Measurements from ENCODE around the gene APEH.

DNA sequence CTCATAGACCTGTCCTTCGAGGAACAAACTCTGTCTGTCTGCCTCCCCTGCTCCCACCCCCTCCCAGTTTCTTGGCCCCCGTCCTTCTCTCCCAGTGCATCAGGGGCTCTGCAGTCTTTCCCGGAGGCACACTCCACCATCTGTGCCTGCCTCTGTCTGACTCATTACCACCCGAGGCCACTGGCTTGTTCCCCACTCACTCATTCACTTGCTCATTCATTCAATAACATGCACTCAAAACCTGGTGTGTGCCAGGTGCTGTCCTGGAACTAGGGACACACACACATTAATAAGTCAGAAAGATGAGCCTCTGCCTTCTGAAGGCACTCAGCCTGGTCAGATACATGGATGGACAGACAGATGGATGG, 32.9 kb downstream of the APEH start:
- no peak for TF ChIP-seq MAFK (IDR thresholded peaks at IDR 0.05; ENCODE audit: partially characterized antibody)
- no peak for TF ChIP-seq POLR2A (IDR thresholded peaks at IDR 0.05; ENCODE audit: low read length)
- TF ChIP-seq CTCF (IDR thresholded peaks at IDR 0.05): no peak
- no peak for TF ChIP-seq RCOR1 (IDR thresholded peaks at IDR 0.05; ENCODE audit: low read depth, low read length)
- TF ChIP-seq NFE2L2 (conservative IDR thresholded peaks at IDR 0.05; ENCODE audit: low read length): no peak
- TF ChIP-seq, protein P1, sequence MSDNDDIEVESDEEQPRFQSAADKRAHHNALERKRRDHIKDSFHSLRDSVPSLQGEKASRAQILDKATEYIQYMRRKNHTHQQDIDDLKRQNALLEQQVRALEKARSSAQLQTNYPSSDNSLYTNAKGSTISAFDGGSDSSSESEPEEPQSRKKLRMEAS (IDR thresholded peaks at IDR 0.05): no peak
- TF ChIP-seq, protein P2, sequence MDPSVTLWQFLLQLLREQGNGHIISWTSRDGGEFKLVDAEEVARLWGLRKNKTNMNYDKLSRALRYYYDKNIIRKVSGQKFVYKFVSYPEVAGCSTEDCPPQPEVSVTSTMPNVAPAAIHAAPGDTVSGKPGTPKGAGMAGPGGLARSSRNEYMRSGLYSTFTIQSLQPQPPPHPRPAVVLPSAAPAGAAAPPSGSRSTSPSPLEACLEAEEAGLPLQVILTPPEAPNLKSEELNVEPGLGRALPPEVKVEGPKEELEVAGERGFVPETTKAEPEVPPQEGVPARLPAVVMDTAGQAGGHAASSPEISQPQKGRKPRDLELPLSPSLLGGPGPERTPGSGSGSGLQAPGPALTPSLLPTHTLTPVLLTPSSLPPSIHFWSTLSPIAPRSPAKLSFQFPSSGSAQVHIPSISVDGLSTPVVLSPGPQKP (IDR thresholded peaks at IDR 0.05; ENCODE audit: low read depth, low read length): no peak
- TF ChIP-seq EP300 (IDR thresholded peaks at IDR 0.05): no peak
- no peak for TF ChIP-seq HDAC2 (IDR thresholded peaks at IDR 0.05)
- TF ChIP-seq RNF2 (IDR thresholded peaks at IDR 0.05; ENCODE audit: borderline replicate concordance, low read depth): no peak
- TF ChIP-seq, protein P3, sequence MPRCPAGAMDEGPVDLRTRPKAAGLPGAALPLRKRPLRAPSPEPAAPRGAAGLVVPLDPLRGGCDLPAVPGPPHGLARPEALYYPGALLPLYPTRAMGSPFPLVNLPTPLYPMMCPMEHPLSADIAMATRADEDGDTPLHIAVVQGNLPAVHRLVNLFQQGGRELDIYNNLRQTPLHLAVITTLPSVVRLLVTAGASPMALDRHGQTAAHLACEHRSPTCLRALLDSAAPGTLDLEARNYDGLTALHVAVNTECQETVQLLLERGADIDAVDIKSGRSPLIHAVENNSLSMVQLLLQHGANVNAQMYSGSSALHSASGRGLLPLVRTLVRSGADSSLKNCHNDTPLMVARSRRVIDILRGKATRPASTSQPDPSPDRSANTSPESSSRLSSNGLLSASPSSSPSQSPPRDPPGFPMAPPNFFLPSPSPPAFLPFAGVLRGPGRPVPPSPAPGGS (IDR thresholded peaks at IDR 0.05): no peak

All from A549 (cell line).